Measurements from ENCODE around the gene DUOX1.

GRCh38 chr15:45205192-45205591, 75.4 kb downstream of the DUOX1 start:
- TF ChIP-seq EZH2 (IDR thresholded peaks at IDR 0.05) = no peak
- TF ChIP-seq POLR2AphosphoS5 (IDR thresholded peaks at IDR 0.05; ENCODE audit: borderline replicate concordance, low read depth, low read length) = no peak
